HepG2 (cell line): ENCODE measurements around the gene COX4I1. TPM values are rescaled to one million over a fixed set of nuclear protein-coding genes. Genes with fewer than 3 reads are reported as not detected.

ENCODE experiments used
- ATAC-seq: fragments of 200-7000 bp; cut with Tn5 transposase; 3 replicates; pipeline ENCODE4 v1.9.1; 2020; ENCODE audit warnings: mild to moderate bottlenecking, moderate library complexity
- BruUV-seq: library from RNA; stranded (reverse); fragments of 400-500 nt; replicated peaks from 2 replicates; lab custom pipeline; 2021; lab: Mats Ljungman, UMichigan
- CTCF ChIA-PET: fragments of 300-600 bp; formaldehyde crosslinking; extraction: SDS; loops from one replicate; lab custom pipeline; 2021; ENCODE audit warnings: low total read pairs, inconsistent platforms, low intra/inter-chr PET ratio; lab: Yijun Ruan, JAX
- POLR2A ChIA-PET: fragments of 350-600 bp; sonication (Branson Sonifier 250); formaldehyde crosslinking; loops from one replicate; lab custom pipeline; 2020; ENCODE audit warnings: antibody characterized with exemption, inconsistent platforms; lab: Yijun Ruan, JAX
- DNase-seq: peaks from one replicate; pipeline ENCODE4 v3.0.0-alpha.2; 2015; ENCODE audit warnings: low spot score
- FAIRE-seq: peaks from 3 replicates; lab custom pipeline; 2011; peaks lifted over from hg19 to GRCh38; lab: Jason Lieb, UNC
- H2AFZ ChIP-seq: one replicate; pipeline ENCODE4 v1.6.1; 2011; ENCODE audit warnings: low read length, inconsistent platforms
- H3K27ac ChIP-seq: fragments of 300-600 bp; 3 replicates; pipeline ENCODE4 v1.8.0; 2011; ENCODE audit warnings: mixed run types, mild to moderate bottlenecking, mixed read lengths, low read length, inconsistent platforms; ENCODE audit not compliant: insufficient read depth; ENCODE audit errors: extremely low read length
- H3K27me3 ChIP-seq, 2 experiments: fragments of 200-600 bp in 1 of 2; 2 replicates in 1 of 2; 3 replicates in 1 of 2; pipeline versions ENCODE4 v1.6.0 to v1.8.0; 2011; ENCODE audit warnings: low read length in 2 of 2, mild to moderate bottlenecking in 2 of 2, moderate library complexity in 2 of 2, inconsistent platforms in 1 of 2; ENCODE audit not compliant: insufficient read depth in 2 of 2, control insufficient read depth in 1 of 2
- H3K36me3 ChIP-seq, 2 experiments: fragments of 200-600 bp in 1 of 2; replicated peaks in 1 of 2; 2 replicates in 1 of 2; 3 replicates in 1 of 2; pipeline versions ENCODE4 v1.5.1 to v1.8.0; 2011; ENCODE audit warnings: low read length in 2 of 2, inconsistent platforms in 1 of 2; ENCODE audit not compliant: insufficient read depth in 2 of 2, control insufficient read depth in 1 of 2
- H3K4me1 ChIP-seq: 2 replicates; pipeline ENCODE4 v1.5.1; 2012; ENCODE audit warnings: low read length, inconsistent platforms; ENCODE audit not compliant: insufficient read depth
- H3K4me2 ChIP-seq: 2 replicates; pipeline ENCODE4 v1.6.0; 2011; ENCODE audit warnings: low read depth, low read length, inconsistent platforms
- H3K4me3 ChIP-seq, 3 experiments: fragments of 200-600 bp in 1 of 3; sonication (generic), shearing (Covaris generic) in 1 of 3; replicated peaks in 1 of 3; 2 replicates each; pipeline ENCODE4 v1.5.1; 2011 to 2016; ENCODE audit warnings: low read length in 3 of 3, inconsistent platforms in 2 of 3, low read depth in 2 of 3, mild to moderate bottlenecking in 2 of 3, control low read depth in 1 of 3, mixed read lengths in 1 of 3; ENCODE audit not compliant: insufficient read depth in 1 of 3
- H3K79me2 ChIP-seq: one replicate; pipeline ENCODE4 v1.6.1; 2011; ENCODE audit warnings: low read length, inconsistent platforms; ENCODE audit not compliant: insufficient read depth
- H3K9ac ChIP-seq: 2 replicates; pipeline ENCODE4 v1.6.0; 2011; ENCODE audit warnings: mild to moderate bottlenecking, low read depth, low read length, inconsistent platforms; ENCODE audit not compliant: insufficient read depth
- H3K9me3 ChIP-seq: 2 replicates; pipeline ENCODE4 v1.5.1; 2012; ENCODE audit warnings: mild to moderate bottlenecking, low read length
- H4K20me1 ChIP-seq: 2 replicates; pipeline ENCODE4 v1.6.0; 2011; ENCODE audit warnings: inconsistent platforms, mild to moderate bottlenecking, low read length, moderate library complexity; ENCODE audit not compliant: insufficient read depth
- EZH2 ChIP-seq: conservative IDR thresholded peaks from 2 replicates; pipeline ENCODE4 v1.6.1; 2012; ENCODE audit warnings: mild to moderate bottlenecking, low read depth, low read length, moderate library complexity
- FOXA1 ChIP-seq, 2 experiments: fragments of 450-650 bp in 1 of 2; sonication (generic) in 1 of 2; formaldehyde crosslinking in 1 of 2; IDR thresholded peaks; 2 replicates each; pipeline versions ENCODE4 v1.4.0 to v1.6.1; 2016 to 2020; ENCODE audit warnings: missing genetic modification reagents in 1 of 2
- KLF15 ChIP-seq: sonication (generic); formaldehyde crosslinking; IDR thresholded peaks from 2 replicates; pipeline ENCODE4 v1.8.1; 2023; ENCODE audit warnings: borderline replicate concordance, mild to moderate bottlenecking, inconsistent platforms, missing genetic modification reagents, mixed read lengths
- MLXIP ChIP-seq: sonication (generic); formaldehyde crosslinking; IDR thresholded peaks from 2 replicates; pipeline ENCODE4 v1.9.0; 2021; ENCODE audit warnings: missing genetic modification reagents, borderline replicate concordance
- NAIF1 ChIP-seq: sonication (generic); formaldehyde crosslinking; IDR thresholded peaks from 2 replicates; pipeline ENCODE4 v1.5.0; 2020; ENCODE audit warnings: mild to moderate bottlenecking, missing genetic modification reagents, borderline replicate concordance
- POLR2A ChIP-seq, 2 experiments: IDR thresholded peaks; 2 replicates each; pipeline ENCODE4 v1.6.1; 2011; ENCODE audit warnings: low read depth in 2 of 2, low read length in 2 of 2, mild to moderate bottlenecking in 1 of 2, moderate library complexity in 1 of 2; ENCODE audit not compliant: insufficient read depth in 1 of 2
- RBM22 ChIP-seq: fragments of 200-400 bp; formaldehyde crosslinking; optimal IDR thresholded peaks from 2 replicates; pipeline ENCODE3; 2017; ENCODE audit warnings: mild to moderate bottlenecking, low read length, moderate library complexity
- TBX2 ChIP-seq: sonication (generic); formaldehyde crosslinking; IDR thresholded peaks from 2 replicates; pipeline ENCODE4 v1.5.0; 2020; ENCODE audit warnings: missing genetic modification reagents, mild to moderate bottlenecking, borderline replicate concordance
- ZBTB2 ChIP-seq: sonication (generic); formaldehyde crosslinking; IDR thresholded peaks from 2 replicates; pipeline ENCODE4 v1.8.0; 2022; ENCODE audit warnings: low read depth, missing genetic modification reagents
- ZBTB49 ChIP-seq: sonication (generic); formaldehyde crosslinking; IDR thresholded peaks from 2 replicates; pipeline ENCODE4 v1.4.0; 2020; ENCODE audit warnings: missing genetic modification reagents, borderline replicate concordance
- ZFP90 ChIP-seq: sonication (generic); formaldehyde crosslinking; IDR thresholded peaks from 2 replicates; pipeline ENCODE4 v1.8.0; 2022; ENCODE audit warnings: missing genetic modification reagents, mild to moderate bottlenecking, inconsistent platforms, borderline replicate concordance
- ZNF441 ChIP-seq: sonication (generic); formaldehyde crosslinking; IDR thresholded peaks from 2 replicates; pipeline ENCODE4 v1.7.0; 2021; ENCODE audit warnings: missing genetic modification reagents, borderline replicate concordance
- ZNF501 ChIP-seq: sonication (generic); formaldehyde crosslinking; IDR thresholded peaks from 2 replicates; pipeline ENCODE4 v1.5.1; 2020; ENCODE audit warnings: mild to moderate bottlenecking, moderate library complexity, missing genetic modification reagents
- ZNF878 ChIP-seq: sonication (generic); formaldehyde crosslinking; IDR thresholded peaks from 2 replicates; pipeline ENCODE4 v1.8.1; 2023; ENCODE audit warnings: mild to moderate bottlenecking, missing genetic modification reagents, moderate library complexity
- WGBS: methylation state at CpG from one replicate; pipeline ENCODE4 v1.1.6; 2017; ENCODE audit warnings: low lambda C conversion rate; 5-methylcytosine and 5-hydroxymethylcytosine counted together
- in situ Hi-C: cut with HindIII; loops from 2 replicates; pipeline ENCODE4 v1.10.0; 2017; ENCODE audit warnings: low pct_unique_long_range_greater_than_20kb; ENCODE audit not compliant: extremely low pct_ligation_motif_present
- intact Hi-C: fragments of 100-400 bp; cut with micrococcal nuclease; formaldehyde crosslinking; loops from one replicate; pipeline ENCODE4 v1.10.0; 2022; ENCODE audit not compliant: unreplicated experiment
- polyA plus RNA-seq, 8 experiments: library from polyadenylated mRNA; depleted of rRNA in 3 of 8; stranded (reverse) in 7 of 8; unstranded in 1 of 8; fragments of >200 nt; fragmentation: Illumina TruSeq in 4 of 8; extraction: Trizol in 4 of 8; gene quantifications; 2 replicates each; pipeline versions ENCODE4 v1.2.1 to v1.2.3, GENCODE V29; 2011 to 2016; ENCODE audit warnings: low read depth in 4 of 8, missing spikeins in 1 of 8, mixed read lengths in 1 of 8; ENCODE audit not compliant: insufficient read depth in 1 of 8
- total RNA-seq, 5 experiments: library from RNA; depleted of rRNA; stranded (reverse); fragments of >200 nt; fragmentation: Illumina TruSeq; extraction: Trizol; gene quantifications; 2 replicates each; pipeline ENCODE4 v1.2.3, GENCODE V29; 2016; ENCODE audit warnings: low read depth in 1 of 5
- TF ChIP-seq, protein P1 (sequence below): fragments of 450-650 bp; IDR thresholded peaks from 2 replicates; pipeline ENCODE4 v1.6.1; 2017

COX4I1 gene
- total and polyA plus RNA-seq, 2 of the 13 experiments (the other 11 are each of a cell fraction or from before 2014, with no cell fraction given), result 658 to 902 TPM

- peaks cover 20 to 54% of the 10 kb centered on the region in 2 experiments for H3K36me3 ChIP-seq
- H3K27me3 ChIP-seq, result no peaks in the 10 kb centered on the region
- ATAC-seq, result no peak
- WGBS, result 96% methylated on average over 4 of the region's 4 CpGs
- no peak for TF ChIP-seq ZFP90
- TF ChIP-seq POLR2A (IDR thresholded peaks at IDR 0.05; ENCODE audit: insufficient read depth in 1 of 2, low read depth in 2 of 2, low read length in 2 of 2), result 0 out of 4 replicates have a peak, but pooled peaks of 1 of the 2 experiments have one; percentile 38
- no peak for TF ChIP-seq KLF15 (CRISPR knock-in tag)
- TF ChIP-seq TBX2, result no peak
- TF ChIP-seq ZNF501 (CRISPR knock-in tag), result no peak
- TF ChIP-seq NAIF1 (CRISPR knock-in tag), result no peak
- no peak for TF ChIP-seq ZNF878 (CRISPR knock-in tag)
- no peak for TF ChIP-seq FOXA1 (IDR thresholded peaks at IDR 0.05)
- TF ChIP-seq FOXA1 (CRISPR knock-in tag; IDR thresholded peaks at IDR 0.05), result no peak
- peak; percentile 68 for TF ChIP-seq RBM22
- TF ChIP-seq ZBTB49 (CRISPR knock-in tag), result no peak
- TF ChIP-seq, protein P1, sequence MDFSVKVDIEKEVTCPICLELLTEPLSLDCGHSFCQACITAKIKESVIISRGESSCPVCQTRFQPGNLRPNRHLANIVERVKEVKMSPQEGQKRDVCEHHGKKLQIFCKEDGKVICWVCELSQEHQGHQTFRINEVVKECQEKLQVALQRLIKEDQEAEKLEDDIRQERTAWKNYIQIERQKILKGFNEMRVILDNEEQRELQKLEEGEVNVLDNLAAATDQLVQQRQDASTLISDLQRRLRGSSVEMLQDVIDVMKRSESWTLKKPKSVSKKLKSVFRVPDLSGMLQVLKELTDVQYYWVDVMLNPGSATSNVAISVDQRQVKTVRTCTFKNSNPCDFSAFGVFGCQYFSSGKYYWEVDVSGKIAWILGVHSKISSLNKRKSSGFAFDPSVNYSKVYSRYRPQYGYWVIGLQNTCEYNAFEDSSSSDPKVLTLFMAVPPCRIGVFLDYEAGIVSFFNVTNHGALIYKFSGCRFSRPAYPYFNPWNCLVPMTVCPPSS, result no peak
- TF ChIP-seq ZBTB2, result no peak
- TF ChIP-seq ZNF441 (CRISPR knock-in tag), result no peak
- no peak for TF ChIP-seq EZH2
- TF ChIP-seq MLXIP (CRISPR knock-in tag), result no peak
- H3K4me2 ChIP-seq, result no peak overlapping the region
- H3K4me1 ChIP-seq, result peaks cover 17% of the 10 kb centered on the region
- H3K4me3 ChIP-seq, result no peak overlapping the region
- no peak overlapping the region for H2AFZ ChIP-seq
- TSS peak; percentile 27 for BruUV-seq
- no peak overlapping the region for H3K9ac ChIP-seq
- no peak for FAIRE-seq
- no peaks in the 10 kb centered on the region for H3K79me2 ChIP-seq
- no peaks in the 10 kb centered on the region for H3K9me3 ChIP-seq
- POLR2A ChIA-PET, result no interaction called here
- H3K27ac ChIP-seq, result no peak overlapping the region
- H4K20me1 ChIP-seq, result peaks cover 9% of the 10 kb centered on the region; the same call in 1 of the 2 replicates
- in situ Hi-C loops, result no loop called here
- CTCF ChIA-PET, result no interaction called here
- DNase-seq, result no peak
- intact Hi-C loops, result no loop called here
These were observed 21.7 kb upstream of the COX4I1 start for GRCh38 chr16:85777583-85778310.
